ENCODE results near the gene ARHGAP6. TPM values are rescaled to one million over a fixed set of nuclear protein-coding genes. Genes with fewer than 3 reads are reported as not detected.
"Not testable (repeated sequence)": the region's sequence is repeated elsewhere in the genome, so short reads cannot be mapped to it uniquely, and the experiment has no call there.

Gene ARHGAP6
- total and polyA plus RNA-seq, 2 donors (not counting 3 experiments of a cell fraction or from before 2014, with no cell fraction given) = 0.69 to 0.83 TPM

- H3K4me3 ChIP-seq (replicated peaks in 1 of 3; ENCODE audit: insufficient read depth in 1 of 3, low read depth in 1 of 3, low read length in 3 of 3) = no peak overlapping the region
- intact Hi-C loops (cut with micrococcal nuclease) = no loop called here
- CTCF ChIA-PET = no interaction called here
- H3K4me2 ChIP-seq (ENCODE audit: insufficient read depth, low read length) = no peak overlapping the region
- no peaks in the 10 kb centered on the region for H3K79me2 ChIP-seq (ENCODE audit: control insufficient read depth, insufficient read depth, low read length)
- H3K36me3 ChIP-seq (ENCODE audit: control insufficient read depth in 2 of 2, extremely low read depth in 1 of 2, insufficient read depth in 2 of 2, low read length in 2 of 2) = no peaks in the 10 kb centered on the region
- DNase-seq (ENCODE audit: low read depth, low spot score) (no peak), FAIRE-seq (no peak)
- no peak overlapping the region for H2AFZ ChIP-seq (ENCODE audit: low read depth, low read length)
- no peaks in the 10 kb centered on the region for H3K4me1 ChIP-seq (ENCODE audit: control insufficient read depth, extremely low read depth, insufficient read depth, low read length)
- H3K9me3 ChIP-seq (replicated peaks; ENCODE audit: control insufficient read depth, insufficient read depth, low read length) = no peaks in the 10 kb centered on the region
- H3K27me3 ChIP-seq (ENCODE audit: control insufficient read depth in 2 of 2, insufficient read depth in 2 of 2, low read length in 2 of 2) = no peaks in the 10 kb centered on the region
- no peaks in the 10 kb centered on the region for H4K20me1 ChIP-seq (replicated peaks; ENCODE audit: control insufficient read depth, extremely low read depth, insufficient read depth, low read length)
- BruUV-seq (replicated peaks) = no TSS peak
- TF ChIP-seq POLR2A (IDR thresholded peaks at IDR 0.05; ENCODE audit: low read depth, low read length) (no peak), FOS (IDR thresholded peaks at IDR 0.05; ENCODE audit: borderline replicate concordance, insufficient read depth, low read length) (no peak), JUN (IDR thresholded peaks at IDR 0.05; ENCODE audit: borderline replicate concordance, insufficient read depth, insufficient read length, low read depth) (no peak), CTCF (IDR thresholded peaks at IDR 0.05; ENCODE audit: extremely low read depth in 1 of 2, insufficient read depth in 1 of 2, low read depth in 1 of 2, low read length in 2 of 2) (no peak), EZH2 (IDR thresholded peaks at IDR 0.05; ENCODE audit: borderline replicate concordance, low read depth, low read length, severe bottlenecking) (no peak), GATA2 (IDR thresholded peaks at IDR 0.05; ENCODE audit: insufficient read depth, insufficient read length, low read depth, low read length) (no peak), MYC (IDR thresholded peaks at IDR 0.05; ENCODE audit: low read depth, low read length) (no peak), MAX (IDR thresholded peaks at IDR 0.05; ENCODE audit: insufficient read depth, insufficient read length) (no peak), POLR2AphosphoS5 (IDR thresholded peaks at IDR 0.05; ENCODE audit: insufficient read depth, low read depth, low read length) (no peak)
- H3K9me1 ChIP-seq (replicated peaks; ENCODE audit: control insufficient read depth, extremely low read depth, insufficient read depth, low read length) = no peaks in the 10 kb centered on the region
- H3K9ac ChIP-seq (replicated peaks; ENCODE audit: extremely low read depth, insufficient read depth, low read length) = no peak overlapping the region
- dilution Hi-C loops (cut with MboI; ENCODE audit: extremely low pct_ligation_motif_present, low sequenced_read_pairs) = no loop called here
- POLR2A ChIA-PET = no interaction called here
- H3K27ac ChIP-seq (ENCODE audit: insufficient read depth, low read depth, low read length) = no peak overlapping the region
Measured at GRCh38 chrX:11619441-11619840, 46.3 kb downstream of the ARHGAP6 start.

- H3K4me3 ChIP-seq (replicated peaks in 1 of 3; ENCODE audit: insufficient read depth in 1 of 3, low read depth in 1 of 3, low read length in 3 of 3); BruUV-seq (replicated peaks); H3K27me3 ChIP-seq (ENCODE audit: control insufficient read depth in 2 of 2, insufficient read depth in 2 of 2, low read length in 2 of 2); H3K4me1 ChIP-seq (ENCODE audit: control insufficient read depth, extremely low read depth, insufficient read depth, low read length); H3K9ac ChIP-seq (replicated peaks; ENCODE audit: extremely low read depth, insufficient read depth, low read length); H3K4me2 ChIP-seq (ENCODE audit: insufficient read depth, low read length); DNase-seq (ENCODE audit: low read depth, low spot score); H3K27ac ChIP-seq (ENCODE audit: insufficient read depth, low read depth, low read length); H4K20me1 ChIP-seq (replicated peaks; ENCODE audit: control insufficient read depth, extremely low read depth, insufficient read depth, low read length); POLR2A ChIA-PET; dilution Hi-C loops (cut with MboI; ENCODE audit: extremely low pct_ligation_motif_present, low sequenced_read_pairs); H3K9me3 ChIP-seq (replicated peaks; ENCODE audit: control insufficient read depth, insufficient read depth, low read length); H3K79me2 ChIP-seq (ENCODE audit: control insufficient read depth, insufficient read depth, low read length); intact Hi-C loops (cut with micrococcal nuclease); H2AFZ ChIP-seq (ENCODE audit: low read depth, low read length); H3K9me1 ChIP-seq (replicated peaks; ENCODE audit: control insufficient read depth, extremely low read depth, insufficient read depth, low read length); CTCF ChIA-PET; FAIRE-seq; H3K36me3 ChIP-seq (ENCODE audit: control insufficient read depth in 2 of 2, extremely low read depth in 1 of 2, insufficient read depth in 2 of 2, low read length in 2 of 2): not testable (repeated sequence)
Measured at GRCh38 chrX:11614253-11614652, 51.5 kb downstream of the ARHGAP6 start.
